Endothelial cell (in vitro differentiated cells): ENCODE measurements around the gene BAZ1B. TPM values are rescaled to one million over a fixed set of nuclear protein-coding genes. Genes with fewer than 3 reads are reported as not detected.
"Not testable (repeated sequence)": the region's sequence is repeated elsewhere in the genome, so short reads cannot be mapped to it uniquely, and the experiment has no call there.

Experiments used
- DNase-seq: peaks from one replicate; pipeline ENCODE4 v3.0.0; 2021; ENCODE audit warnings: low spot score
- H3K27ac Mint-ChIP-seq: one replicate; pipeline ENCODE4 v1.8.0; 2021; ENCODE audit warnings: mixed read lengths, inconsistent platforms; ENCODE audit not compliant: unreplicated experiment
- H3K27me3 Mint-ChIP-seq: one replicate; pipeline ENCODE4 v1.8.0; 2021; ENCODE audit warnings: mild to moderate bottlenecking, moderate library complexity, mixed read lengths, inconsistent platforms; ENCODE audit not compliant: unreplicated experiment
- H3K36me3 Mint-ChIP-seq: one replicate; pipeline ENCODE4 v1.8.0; 2021; ENCODE audit warnings: mild to moderate bottlenecking, low read depth, mixed read lengths, inconsistent platforms; ENCODE audit not compliant: unreplicated experiment
- H3K4me1 Mint-ChIP-seq: one replicate; pipeline ENCODE4 v1.8.0; 2021; ENCODE audit warnings: mild to moderate bottlenecking, mixed read lengths, inconsistent platforms; ENCODE audit not compliant: unreplicated experiment
- H3K4me3 Mint-ChIP-seq: one replicate; pipeline ENCODE4 v1.8.0; 2021; ENCODE audit warnings: mild to moderate bottlenecking, mixed read lengths, inconsistent platforms; ENCODE audit not compliant: unreplicated experiment
- H3K9me3 Mint-ChIP-seq: one replicate; pipeline ENCODE4 v1.8.0; 2021; ENCODE audit warnings: mixed read lengths, inconsistent platforms; ENCODE audit not compliant: unreplicated experiment
- CTCF ChIP-seq: fragments of 200-600 bp; sonication (generic); IDR thresholded peaks from one replicate; pipeline ENCODE4 v1.5.0; 2021; ENCODE audit warnings: antibody characterized with exemption; ENCODE audit not compliant: unreplicated experiment
- total RNA-seq: library from RNA; stranded (reverse); fragmentation: NEBNext Ultra II Directional; extraction: Animal tissue kit (Norgen Biotek cat#: 25700); gene quantifications from one replicate; pipeline ENCODE4 v1.2.1, GENCODE V29; 2021; ENCODE audit not compliant: unreplicated experiment

The BAZ1B gene
- total RNA-seq, 1 donor from 2014 or later = 56.5 TPM

GRCh38 chr7:73557397-73558257, 35.5 kb upstream of the BAZ1B start, which contains the start of gene BCL7B:
Gene BCL7B (minus strand): TSS chr7:73557690. CDS start chr7:73557578, 112 bp downstream.
- Mint-ChIP-seq H3K4me1 (peaks cover 16% of the 10 kb centered on the region), H3K9me3 (no peaks in the 10 kb centered on the region), H3K4me3 (peak within 1 kb of the TSS; percentile 93), H3K27ac (peak within 1 kb of the TSS; percentile 91), H3K36me3 (peaks cover 6% of the 10 kb centered on the region), H3K27me3 (peaks cover 22% of the 10 kb centered on the region)
- peak; percentile 73 for DNase-seq
- TF ChIP-seq CTCF = no peak

- Mint-ChIP-seq H3K9me3 (no peaks in the 10 kb centered on the region), H3K4me1 (peaks cover 16% of the 10 kb centered on the region), H3K4me3 (peak overlapping the region; percentile 93), H3K27me3 (peaks cover 22% of the 10 kb centered on the region), H3K36me3 (peaks cover 8% of the 10 kb centered on the region), H3K27ac (peak overlapping the region; percentile 57)
- peak; percentile 96 for DNase-seq
- no peak for TF ChIP-seq CTCF
Observed at GRCh38 chr7:73557108-73557396, 35.0 kb upstream of the BAZ1B start.

DNA sequence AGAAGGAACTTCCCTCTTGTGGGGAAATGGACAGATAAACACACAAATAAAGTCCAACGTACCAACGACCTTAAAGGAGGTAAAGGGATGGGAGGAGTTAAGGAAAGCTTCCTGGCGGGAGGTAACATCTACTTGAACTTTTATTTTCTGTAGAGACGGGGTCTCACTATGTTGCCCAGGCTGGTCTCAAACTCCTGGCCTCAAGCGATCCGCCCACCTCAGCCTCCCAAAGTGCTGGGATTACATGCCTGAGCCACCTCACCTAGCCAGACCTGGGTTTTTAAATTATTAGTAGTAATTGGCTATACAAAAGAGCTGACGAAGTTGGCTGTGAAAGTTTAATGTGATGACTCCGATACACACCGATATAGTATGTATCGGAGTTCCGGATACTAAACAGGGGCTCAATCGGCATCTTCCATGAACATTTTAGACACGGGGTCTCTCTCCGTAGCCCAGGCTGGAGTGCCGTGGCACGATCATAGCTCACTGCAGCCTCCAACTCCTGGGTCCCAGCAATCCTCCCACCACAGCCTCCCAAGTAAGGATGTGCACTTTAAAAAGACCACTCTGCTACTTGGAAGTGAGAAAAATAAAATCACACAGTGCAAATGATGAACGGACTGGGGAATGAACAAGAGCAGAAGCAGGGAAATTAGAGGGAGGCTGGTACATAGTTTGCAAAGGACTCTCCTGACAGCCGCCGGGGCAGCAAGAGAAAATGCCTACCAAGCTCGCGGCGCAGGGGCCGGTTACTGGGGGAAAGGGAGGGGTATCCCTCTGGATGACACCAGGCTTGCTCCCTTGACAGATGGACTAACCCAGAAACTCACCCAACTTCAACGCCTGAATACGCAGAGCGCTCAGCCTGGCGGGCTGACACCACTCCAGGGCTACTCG, 34.4 kb upstream of the BAZ1B start:
- peak overlapping the region; percentile 93 for H3K4me3 Mint-ChIP-seq
- peaks cover 19% of the 10 kb centered on the region for H3K27me3 Mint-ChIP-seq
- TF ChIP-seq CTCF = no peak
- peaks cover 10% of the 10 kb centered on the region for H3K36me3 Mint-ChIP-seq
- H3K9me3 Mint-ChIP-seq = no peaks in the 10 kb centered on the region
- no peak for DNase-seq
- peak overlapping the region; percentile 87 for H3K27ac Mint-ChIP-seq
- H3K4me1 Mint-ChIP-seq = peaks cover 16% of the 10 kb centered on the region

- peaks cover 14% of the 10 kb centered on the region for H3K36me3 Mint-ChIP-seq
- no peak for TF ChIP-seq CTCF
- peak overlapping the region; percentile 93 for H3K4me3 Mint-ChIP-seq
- peak overlapping the region; percentile 65 for H3K27ac Mint-ChIP-seq
- H3K27me3 Mint-ChIP-seq = peaks cover 17% of the 10 kb centered on the region
- no peak for DNase-seq
- H3K4me1 Mint-ChIP-seq = peaks cover 16% of the 10 kb centered on the region
- H3K9me3 Mint-ChIP-seq = no peaks in the 10 kb centered on the region
Observed at GRCh38 chr7:73555411-73555982, 33.4 kb upstream of the BAZ1B start.

- not testable (repeated sequence) for H3K4me3 Mint-ChIP-seq, H3K9me3 Mint-ChIP-seq, DNase-seq, H3K4me1 Mint-ChIP-seq, H3K27ac Mint-ChIP-seq, H3K27me3 Mint-ChIP-seq
- H3K36me3 Mint-ChIP-seq = peaks cover 10% of the 10 kb centered on the region
Observed at GRCh38 chr7:73550093-73550492, 28.0 kb upstream of the BAZ1B start.
